PC-3 (cell line): ENCODE measurements around the gene CALHM2. TPM values are rescaled to one million over a fixed set of nuclear protein-coding genes. Genes with fewer than 3 reads are reported as not detected.

Source experiments
- ATAC-seq: fragments of 200-7000 bp; cut with Tn5 transposase; 2 replicates; pipeline ENCODE4 v1.9.1; 2020; ENCODE audit warnings: mild to moderate bottlenecking, moderate library complexity
- BruUV-seq: library from RNA; stranded (reverse); fragments of 400-500 nt; replicated peaks from 2 replicates; lab custom pipeline; 2021; lab: Mats Ljungman, UMichigan
- CTCF ChIA-PET: fragments of 300-600 bp; sonication (Branson Sonifier 250); formaldehyde crosslinking; loops from one replicate; lab custom pipeline; 2022; ENCODE audit warnings: antibody characterized with exemption; lab: Charles Lee
- POLR2A ChIA-PET: fragments of 300-600 bp; sonication (Branson Sonifier 250); formaldehyde crosslinking; loops from one replicate; lab custom pipeline; 2022; ENCODE audit warnings: antibody characterized with exemption; ENCODE audit not compliant: unreplicated experiment; lab: Charles Lee
- DNase-seq: peaks from one replicate; pipeline ENCODE4 v3.0.0-alpha.2; 2015
- H2AFZ ChIP-seq: fragments of 300-600 bp; sonication (generic); 2 replicates; pipeline ENCODE4 v1.6.0; 2016; ENCODE audit warnings: antibody characterized with exemption, low read length
- H3F3A ChIP-seq: fragments of 300-600 bp; sonication (generic); one replicate; pipeline ENCODE4 v1.6.0; 2017; ENCODE audit warnings: antibody characterized with exemption, low read length, control low read depth, mild to moderate bottlenecking; ENCODE audit not compliant: unreplicated experiment
- H3K27ac ChIP-seq: fragments of 300-600 bp; sonication (generic); 2 replicates; pipeline ENCODE4 v1.5.1; 2016; ENCODE audit warnings: mild to moderate bottlenecking, low read length
- H3K27me3 ChIP-seq: fragments of 300-600 bp; sonication (generic); 2 replicates; pipeline ENCODE4 v1.6.1; 2016; ENCODE audit warnings: low read length, mixed read lengths
- H3K36me3 ChIP-seq: fragments of 300-600 bp; sonication (generic); 2 replicates; pipeline ENCODE4 v1.6.1; 2016; ENCODE audit warnings: low read depth, mixed run types, low read length, mixed read lengths
- H3K4me1 ChIP-seq: fragments of 300-600 bp; sonication (generic); 2 replicates; pipeline ENCODE4 v1.5.1; 2016; ENCODE audit warnings: low read length; ENCODE audit not compliant: insufficient read depth
- H3K4me2 ChIP-seq: fragments of 300-600 bp; sonication (generic); 2 replicates; pipeline ENCODE4 v1.6.0; 2016; ENCODE audit warnings: low read length
- H3K4me3 ChIP-seq: fragments of 300-600 bp; sonication (generic); 2 replicates; pipeline ENCODE4 v1.5.1; 2016; ENCODE audit warnings: mild to moderate bottlenecking, low read length, mixed read lengths
- H3K79me2 ChIP-seq: fragments of 300-600 bp; sonication (generic); 2 replicates; pipeline ENCODE4 v1.6.1; 2017; ENCODE audit warnings: low read length, mixed read lengths
- H3K9ac ChIP-seq: fragments of 300-600 bp; sonication (generic); 2 replicates; pipeline ENCODE4 v1.6.0; 2016; ENCODE audit warnings: mild to moderate bottlenecking, low read length
- H3K9me2 ChIP-seq: fragments of 300-600 bp; sonication (generic); replicated peaks from 2 replicates; pipeline ENCODE4 v1.6.1; 2016; ENCODE audit warnings: mixed run types, low read length, mixed read lengths
- H3K9me3 ChIP-seq: fragments of 300-600 bp; sonication (generic); 2 replicates; pipeline ENCODE4 v1.6.1; 2016; ENCODE audit warnings: low read length, mixed read lengths
- H4K20me1 ChIP-seq: fragments of 300-600 bp; sonication (generic); 2 replicates; pipeline ENCODE4 v1.6.1; 2016; ENCODE audit warnings: low read length, mixed read lengths
- EZH2 ChIP-seq: fragments of 300-600 bp; sonication (generic); IDR thresholded peaks from one replicate; pipeline ENCODE4 v1.6.1; 2017; ENCODE audit warnings: antibody characterized with exemption, mild to moderate bottlenecking, low read length; ENCODE audit not compliant: unreplicated experiment
- EZH2phosphoT487 ChIP-seq: fragments of 300-600 bp; sonication (generic); IDR thresholded peaks from 2 replicates; pipeline ENCODE4 v1.6.1; 2018; ENCODE audit warnings: mild to moderate bottlenecking, antibody characterized with exemption, low read length, borderline replicate concordance
- intact Hi-C: fragments of 100-400 bp; cut with micrococcal nuclease; formaldehyde crosslinking; loops from 2 replicates; pipeline ENCODE4 v1.9.0; 2023
- total RNA-seq: library from RNA; depleted of rRNA; stranded (reverse); fragments of >200 nt; gene quantifications from 2 replicates; pipeline ENCODE4 v1.2.3, GENCODE V29; 2014
- TF ChIP-seq, protein P1 (sequence below): fragments of 300-600 bp; sonication (generic); conservative IDR thresholded peaks from 2 replicates; pipeline ENCODE4 v1.5.1; 2017; ENCODE audit warnings: antibody characterized with exemption, low read depth, mild to moderate bottlenecking, low read length

CALHM2 gene
- total RNA-seq, 1 experiment from 2014 or later: 1.3 TPM

DNA sequence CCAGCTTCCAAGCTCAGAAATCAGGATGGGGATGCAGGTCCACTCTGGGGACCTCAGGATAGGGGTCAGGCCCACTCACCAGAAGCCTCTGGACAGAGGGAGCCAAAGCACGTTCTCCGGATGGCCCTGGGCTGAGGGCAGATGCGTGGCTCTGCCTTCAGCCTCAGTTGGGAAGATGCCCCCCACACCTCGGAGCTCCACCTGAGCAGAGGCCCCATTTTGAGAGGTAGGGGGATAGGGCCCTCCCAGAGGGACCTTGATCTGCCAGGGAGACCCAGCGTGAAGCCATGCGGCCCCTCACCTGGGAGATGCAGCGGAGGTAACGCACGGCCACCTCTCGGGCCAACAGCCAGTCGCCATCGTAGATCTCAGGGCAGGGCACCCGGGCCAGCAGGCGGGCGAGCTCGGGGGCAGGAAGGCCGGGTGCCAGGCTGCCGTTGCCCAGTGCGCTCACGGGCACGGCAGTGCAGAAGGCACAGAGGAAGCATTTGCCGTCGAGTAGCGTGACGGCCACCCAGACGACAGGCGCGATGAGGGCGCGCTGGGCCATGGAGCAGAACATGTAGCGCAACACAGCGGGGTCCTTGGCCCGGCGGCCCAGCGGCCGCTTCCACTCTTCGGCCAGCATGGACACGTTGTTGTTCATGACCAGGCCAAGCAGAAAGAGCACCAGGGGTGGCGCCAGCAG is 5.9 kb upstream of the CALHM2 start:
- H3K27me3 ChIP-seq: no peaks in the 10 kb centered on the region
- DNase-seq (no peak), ATAC-seq (no peak)
- no peak overlapping the region for H3K9ac ChIP-seq
- no peaks in the 10 kb centered on the region for H3K4me1 ChIP-seq
- H3K36me3 ChIP-seq: no peaks in the 10 kb centered on the region
- POLR2A ChIA-PET: no interaction called here
- H3K4me2 ChIP-seq: no peak overlapping the region
- H3K4me3 ChIP-seq: no peak overlapping the region
- no peak overlapping the region for H2AFZ ChIP-seq
- H3K9me3 ChIP-seq: no peaks in the 10 kb centered on the region
- H4K20me1 ChIP-seq: no peaks in the 10 kb centered on the region
- TF ChIP-seq EZH2: no peak
- TF ChIP-seq, protein P1, sequence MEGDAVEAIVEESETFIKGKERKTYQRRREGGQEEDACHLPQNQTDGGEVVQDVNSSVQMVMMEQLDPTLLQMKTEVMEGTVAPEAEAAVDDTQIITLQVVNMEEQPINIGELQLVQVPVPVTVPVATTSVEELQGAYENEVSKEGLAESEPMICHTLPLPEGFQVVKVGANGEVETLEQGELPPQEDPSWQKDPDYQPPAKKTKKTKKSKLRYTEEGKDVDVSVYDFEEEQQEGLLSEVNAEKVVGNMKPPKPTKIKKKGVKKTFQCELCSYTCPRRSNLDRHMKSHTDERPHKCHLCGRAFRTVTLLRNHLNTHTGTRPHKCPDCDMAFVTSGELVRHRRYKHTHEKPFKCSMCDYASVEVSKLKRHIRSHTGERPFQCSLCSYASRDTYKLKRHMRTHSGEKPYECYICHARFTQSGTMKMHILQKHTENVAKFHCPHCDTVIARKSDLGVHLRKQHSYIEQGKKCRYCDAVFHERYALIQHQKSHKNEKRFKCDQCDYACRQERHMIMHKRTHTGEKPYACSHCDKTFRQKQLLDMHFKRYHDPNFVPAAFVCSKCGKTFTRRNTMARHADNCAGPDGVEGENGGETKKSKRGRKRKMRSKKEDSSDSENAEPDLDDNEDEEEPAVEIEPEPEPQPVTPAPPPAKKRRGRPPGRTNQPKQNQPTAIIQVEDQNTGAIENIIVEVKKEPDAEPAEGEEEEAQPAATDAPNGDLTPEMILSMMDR: no peak
- TF ChIP-seq EZH2phosphoT487: no peak
- H3K9me2 ChIP-seq: no peaks in the 10 kb centered on the region
- H3K79me2 ChIP-seq: no peaks in the 10 kb centered on the region
- no peak overlapping the region for H3K27ac ChIP-seq
- BruUV-seq: no TSS peak
- CTCF ChIA-PET: no interaction called here
- H3F3A ChIP-seq: no peaks in the 10 kb centered on the region
- intact Hi-C loops: no loop called here

- Histone ChIP-seq H3K9me3 (no peaks in the 10 kb centered on the region), H4K20me1 (no peaks in the 10 kb centered on the region), H3K27ac (no peak overlapping the region), H3F3A (no peaks in the 10 kb centered on the region), H3K4me2 (no peak overlapping the region), H3K79me2 (no peaks in the 10 kb centered on the region), H2AFZ (no peak overlapping the region), H3K4me1 (no peaks in the 10 kb centered on the region), H3K36me3 (no peaks in the 10 kb centered on the region), H3K27me3 (no peaks in the 10 kb centered on the region), H3K9me2 (no peaks in the 10 kb centered on the region), H3K9ac (no peak overlapping the region), H3K4me3 (no peak overlapping the region)
- TF ChIP-seq, protein P1: no peak
- TF ChIP-seq EZH2phosphoT487 (no peak), EZH2 (no peak)
- ATAC-seq: no peak
- ChIA-PET CTCF (no interaction called here), POLR2A (no interaction called here)
- intact Hi-C loops: no loop called here
- no TSS peak for BruUV-seq
- no peak for DNase-seq
These were observed 5.1 kb upstream of the CALHM2 start for GRCh38 chr10:103457176-103457712.

DNA sequence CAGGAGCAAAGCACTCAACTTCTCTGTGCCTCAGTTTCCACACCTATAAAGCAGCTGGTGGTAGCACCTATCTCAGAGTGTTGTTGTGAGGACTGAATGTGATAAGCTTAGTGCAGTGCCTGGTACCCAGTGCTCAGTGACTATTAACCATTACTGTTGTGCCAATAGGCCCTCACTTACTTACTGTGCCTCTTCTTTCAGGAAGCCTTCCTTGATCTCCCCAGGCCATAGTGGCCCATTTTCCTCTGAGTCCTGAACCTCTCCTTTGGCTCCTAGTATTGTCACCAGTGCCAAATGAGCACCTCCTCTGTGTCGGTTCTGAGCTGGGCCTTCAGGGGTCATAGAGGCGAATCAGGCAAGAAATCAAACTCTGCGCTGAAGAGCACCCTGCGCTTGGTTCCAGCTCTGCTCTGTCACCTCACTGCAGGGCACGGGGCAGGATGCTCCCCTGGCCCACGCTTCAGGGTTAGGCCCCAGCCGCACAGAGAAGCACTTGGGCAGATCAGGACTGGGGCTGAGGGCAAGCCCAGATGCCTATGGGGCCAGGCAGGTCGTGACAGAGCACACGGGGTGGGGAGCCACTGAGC is 4.0 kb upstream of the CALHM2 start:
- POLR2A ChIA-PET: no interaction called here
- H3K9me2 ChIP-seq: no peaks in the 10 kb centered on the region
- no peak for ATAC-seq

More for the DNA sequence above, 4.0 kb upstream of the CALHM2 start:
- Histone ChIP-seq H2AFZ (no peak overlapping the region), H3F3A (no peaks in the 10 kb centered on the region), H3K79me2 (no peaks in the 10 kb centered on the region), H3K4me3 (no peak overlapping the region), H4K20me1 (no peaks in the 10 kb centered on the region), H3K4me2 (no peak overlapping the region), H3K36me3 (no peaks in the 10 kb centered on the region), H3K27me3 (no peaks in the 10 kb centered on the region), H3K9ac (no peak overlapping the region), H3K27ac (no peak overlapping the region), H3K9me3 (no peaks in the 10 kb centered on the region), H3K4me1 (peaks cover 8% of the 10 kb centered on the region)
- no TSS peak for BruUV-seq
- intact Hi-C loops: no loop called here
- CTCF ChIA-PET: no interaction called here
- DNase-seq: no peak
- TF ChIP-seq EZH2phosphoT487 (no peak), EZH2 (no peak)
- TF ChIP-seq, protein P1: no peak
